Upper lobe of right lung (tissue), 1 donor: ENCODE data around the gene SAP30. TPM values are rescaled to one million over a fixed set of nuclear protein-coding genes. Genes with fewer than 3 reads are reported as not detected.

Experiments
- ATAC-seq: fragments of 200-7000 bp; cut with Tn5 transposase; one replicate; pipeline ENCODE4 v1.9.1; 2020; ENCODE audit warnings: mild to moderate bottlenecking, moderate library complexity
- DNase-seq: peaks from one replicate; pipeline ENCODE4 v3.0.0-alpha.2; 2020
- H3K27ac ChIP-seq: fragments of 200-600 bp; one replicate; pipeline ENCODE4 v1.8.0; 2022
- H3K27me3 ChIP-seq: fragments of 200-600 bp; one replicate; pipeline ENCODE4 v1.8.0; 2022; ENCODE audit warnings: mild to moderate bottlenecking
- H3K36me3 ChIP-seq: fragments of 200-600 bp; one replicate; pipeline ENCODE4 v1.8.0; 2022
- H3K4me1 ChIP-seq: fragments of 200-600 bp; one replicate; pipeline ENCODE4 v1.8.0; 2022
- H3K4me3 ChIP-seq: fragments of 200-600 bp; one replicate; pipeline ENCODE4 v1.8.0; 2022; ENCODE audit warnings: mild to moderate bottlenecking
- H3K9me3 ChIP-seq: fragments of 200-600 bp; one replicate; pipeline ENCODE4 v1.8.0; 2022
- intact Hi-C: fragments of 100-400 bp; cut with DNase I; formaldehyde crosslinking; loops from one replicate; pipeline ENCODE4 v1.11.0; 2022
- total RNA-seq: library from RNA; stranded (reverse); fragmentation: NEBNext Ultra II Directional; extraction: Animal tissue kit (Norgen Biotek cat#: 25700); gene quantifications from one replicate; pipeline ENCODE4 v1.2.1, GENCODE V29; 2021
- TF ChIP-seq, protein P1 (sequence below): fragments of 200-600 bp; IDR thresholded peaks from one replicate; pipeline ENCODE4 v1.8.0; 2022; ENCODE audit warnings: antibody characterized with exemption
- donor health status: DM: no; HTN: yes; CAD: no; lungs with severe emphysema.

SAP30 gene
- total RNA-seq, 1 donor from 2014 or later, result 15.3 TPM

DNA sequence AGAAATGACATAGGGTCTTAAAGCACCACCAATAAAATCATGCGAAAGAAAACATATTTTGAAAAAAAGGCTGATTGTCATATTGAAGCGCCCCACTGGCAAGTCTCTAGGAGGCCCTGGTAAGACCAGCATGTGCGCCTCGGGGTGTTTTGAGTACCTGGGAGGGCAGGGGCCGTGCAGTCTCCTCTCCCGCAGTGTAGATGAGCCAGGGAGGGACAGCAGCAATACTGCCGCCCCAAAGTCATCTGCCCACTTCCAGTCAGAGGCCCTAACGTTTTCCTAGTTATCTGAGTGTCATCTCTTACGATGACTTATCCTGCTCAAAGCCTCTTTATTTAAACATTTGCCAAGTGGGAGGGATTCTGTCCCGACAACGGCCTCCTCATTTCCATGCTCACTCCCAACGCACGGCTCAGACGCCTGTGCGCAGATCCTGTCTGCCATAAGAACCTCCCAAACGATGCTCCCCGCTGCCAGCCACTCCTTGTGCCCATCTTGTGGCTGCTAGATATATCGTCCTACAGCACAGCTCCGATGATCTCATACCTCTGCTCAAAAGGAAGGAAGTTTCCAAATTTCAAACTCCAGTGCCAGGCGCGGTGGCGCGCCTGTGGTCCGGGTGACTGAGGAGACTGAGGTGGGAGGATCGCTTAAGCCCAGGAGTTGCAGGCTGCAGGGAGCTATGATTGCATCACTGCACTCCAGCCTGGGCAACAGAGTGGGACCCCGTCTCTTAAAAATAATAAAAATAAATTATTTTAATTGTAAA lies 45.3 kb downstream of the SAP30 start:
- Histone ChIP-seq H3K36me3 (no peaks in the 10 kb centered on the region), H3K4me3 (no peak overlapping the region), H3K27ac (peak overlapping the region; percentile 55), H3K4me1 (peaks cover 8% of the 10 kb centered on the region), H3K9me3 (no peaks in the 10 kb centered on the region), H3K27me3 (no peaks in the 10 kb centered on the region)
- intact Hi-C loops, result loop anchor here (5.0 kb wide), 1 partner anchor 99 kb away; no protein-coding TSS in a partner anchor
- ATAC-seq (peak; percentile 88), DNase-seq (peak; percentile 86)
- TF ChIP-seq, protein P1, sequence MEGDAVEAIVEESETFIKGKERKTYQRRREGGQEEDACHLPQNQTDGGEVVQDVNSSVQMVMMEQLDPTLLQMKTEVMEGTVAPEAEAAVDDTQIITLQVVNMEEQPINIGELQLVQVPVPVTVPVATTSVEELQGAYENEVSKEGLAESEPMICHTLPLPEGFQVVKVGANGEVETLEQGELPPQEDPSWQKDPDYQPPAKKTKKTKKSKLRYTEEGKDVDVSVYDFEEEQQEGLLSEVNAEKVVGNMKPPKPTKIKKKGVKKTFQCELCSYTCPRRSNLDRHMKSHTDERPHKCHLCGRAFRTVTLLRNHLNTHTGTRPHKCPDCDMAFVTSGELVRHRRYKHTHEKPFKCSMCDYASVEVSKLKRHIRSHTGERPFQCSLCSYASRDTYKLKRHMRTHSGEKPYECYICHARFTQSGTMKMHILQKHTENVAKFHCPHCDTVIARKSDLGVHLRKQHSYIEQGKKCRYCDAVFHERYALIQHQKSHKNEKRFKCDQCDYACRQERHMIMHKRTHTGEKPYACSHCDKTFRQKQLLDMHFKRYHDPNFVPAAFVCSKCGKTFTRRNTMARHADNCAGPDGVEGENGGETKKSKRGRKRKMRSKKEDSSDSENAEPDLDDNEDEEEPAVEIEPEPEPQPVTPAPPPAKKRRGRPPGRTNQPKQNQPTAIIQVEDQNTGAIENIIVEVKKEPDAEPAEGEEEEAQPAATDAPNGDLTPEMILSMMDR, result peak; percentile 9

DNA sequence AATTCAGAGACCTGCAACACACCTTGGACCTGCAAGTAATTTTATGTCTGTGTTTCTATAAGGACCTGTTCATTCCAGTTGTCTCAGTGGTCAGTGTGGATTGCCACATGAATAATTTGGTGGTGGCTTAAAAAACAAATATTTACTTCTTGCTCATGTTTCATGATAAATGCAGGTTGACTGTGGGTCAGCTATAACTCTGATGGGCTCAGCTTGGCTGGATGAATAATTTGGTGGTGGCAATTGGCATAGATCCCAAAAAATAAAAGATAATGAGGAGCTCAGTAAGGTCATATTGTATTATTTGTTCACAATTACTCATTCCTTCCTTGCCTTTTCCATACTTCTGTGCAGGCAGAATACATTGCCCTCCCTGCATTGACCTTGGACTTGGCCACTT lies 47.1 kb downstream of the SAP30 start:
- DNase-seq, result no peak
- peaks cover 8% of the 10 kb centered on the region for H3K4me1 ChIP-seq
- H3K36me3 ChIP-seq, result no peaks in the 10 kb centered on the region
- H3K4me3 ChIP-seq, result no peak overlapping the region
- no peaks in the 10 kb centered on the region for H3K9me3 ChIP-seq
- no peak overlapping the region for H3K27ac ChIP-seq
- intact Hi-C loops, result loop anchor here (5.0 kb wide), 1 partner anchor 101 kb away; no protein-coding TSS in a partner anchor
- no peaks in the 10 kb centered on the region for H3K27me3 ChIP-seq
- ATAC-seq, result no peak
- TF ChIP-seq, protein P1, result no peak

DNA sequence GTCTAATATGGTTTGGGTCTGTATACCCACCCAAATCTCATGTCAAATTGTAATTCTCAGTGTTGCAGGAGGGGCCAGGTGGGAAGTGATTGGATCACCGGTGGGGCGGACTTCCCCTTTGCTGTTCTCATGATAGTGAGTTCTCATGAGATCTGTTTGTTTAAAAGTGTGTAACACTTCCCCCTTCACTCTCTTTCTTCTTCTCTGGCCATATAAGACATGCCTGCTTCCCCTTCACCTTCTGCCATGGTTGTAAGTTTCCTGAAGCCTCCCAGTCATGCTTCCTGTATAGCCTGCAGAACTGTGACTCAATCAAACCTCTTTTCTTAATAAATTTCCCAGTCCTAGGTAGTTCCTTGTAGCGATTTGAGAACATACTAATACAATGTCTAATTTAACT lies 47.9 kb downstream of the SAP30 start:
- TF ChIP-seq, protein P1, result no peak
- Histone ChIP-seq H3K9me3 (no peaks in the 10 kb centered on the region), H3K4me1 (peaks cover 8% of the 10 kb centered on the region), H3K36me3 (no peaks in the 10 kb centered on the region), H3K4me3 (no peak overlapping the region), H3K27me3 (no peaks in the 10 kb centered on the region), H3K27ac (no peak overlapping the region)
- intact Hi-C loops, result loop anchor here (5.0 kb wide), 1 partner anchor 101 kb away; no protein-coding TSS in a partner anchor
- no peak for ATAC-seq
- no peak for DNase-seq

DNA sequence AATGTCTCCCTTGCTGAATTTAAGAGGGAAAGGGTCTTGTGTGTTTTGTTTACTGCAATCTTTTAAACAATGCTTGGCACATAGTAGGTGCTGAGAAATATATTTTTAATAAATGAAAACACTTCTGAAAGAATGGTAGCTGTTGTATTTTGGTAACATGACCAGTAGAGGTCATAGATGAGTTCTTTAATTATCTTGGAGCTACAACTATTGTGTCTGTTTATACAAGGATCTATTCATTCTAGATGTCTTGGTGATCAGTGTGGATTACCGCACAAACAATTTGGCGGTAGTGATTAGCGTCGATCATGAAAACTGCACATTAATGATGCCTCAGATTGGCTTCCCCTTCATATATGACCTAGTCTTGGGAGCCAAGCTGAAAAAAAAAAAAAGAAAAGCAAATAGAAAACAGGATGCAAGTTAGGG lies 49.6 kb downstream of the SAP30 start:
- no peaks in the 10 kb centered on the region for H3K9me3 ChIP-seq
- TF ChIP-seq, protein P1, result peak; percentile 55
- H3K27ac ChIP-seq, result no peak overlapping the region
- ATAC-seq (no peak), DNase-seq (no peak)
- H3K36me3 ChIP-seq, result no peaks in the 10 kb centered on the region
- no peak overlapping the region for H3K4me3 ChIP-seq
- H3K27me3 ChIP-seq, result no peaks in the 10 kb centered on the region
- intact Hi-C loops, result no loop called here
- peaks cover 3% of the 10 kb centered on the region for H3K4me1 ChIP-seq

DNA sequence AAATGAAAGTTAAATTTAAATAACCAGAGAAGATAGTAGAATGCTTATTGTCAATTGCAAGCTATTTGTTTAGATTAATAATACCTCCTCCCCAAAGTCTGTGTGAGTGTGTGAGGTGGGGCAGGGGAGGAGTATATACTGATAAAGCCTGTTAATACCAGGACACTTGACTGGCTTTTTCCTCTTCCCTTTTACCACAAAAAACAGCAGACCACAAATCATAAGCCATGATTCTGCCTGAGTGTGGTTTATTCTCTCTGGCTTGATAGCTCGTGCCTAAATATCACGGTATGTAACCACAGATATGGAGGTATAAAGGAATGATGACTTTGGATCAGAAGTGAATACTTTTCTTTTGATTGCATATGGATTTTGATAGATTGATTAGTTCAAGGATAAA lies 50.0 kb downstream of the SAP30 start:
- no peak overlapping the region for H3K4me3 ChIP-seq
- H3K27ac ChIP-seq, result no peak overlapping the region
- ATAC-seq, result no peak
- DNase-seq, result no peak
- H3K4me1 ChIP-seq, result peaks cover 7% of the 10 kb centered on the region
- no peaks in the 10 kb centered on the region for H3K9me3 ChIP-seq
- intact Hi-C loops, result no loop called here
- no peaks in the 10 kb centered on the region for H3K36me3 ChIP-seq
- no peaks in the 10 kb centered on the region for H3K27me3 ChIP-seq
- TF ChIP-seq, protein P1, result no peak
